D341Med (cell line): ENCODE data around the gene SLC7A8.

Source experiments
- DNase-seq: peaks from one replicate; pipeline ENCODE4 v3.0.0; 2012; ENCODE audit warnings: low spot score

Gene SLC7A8

DNA sequence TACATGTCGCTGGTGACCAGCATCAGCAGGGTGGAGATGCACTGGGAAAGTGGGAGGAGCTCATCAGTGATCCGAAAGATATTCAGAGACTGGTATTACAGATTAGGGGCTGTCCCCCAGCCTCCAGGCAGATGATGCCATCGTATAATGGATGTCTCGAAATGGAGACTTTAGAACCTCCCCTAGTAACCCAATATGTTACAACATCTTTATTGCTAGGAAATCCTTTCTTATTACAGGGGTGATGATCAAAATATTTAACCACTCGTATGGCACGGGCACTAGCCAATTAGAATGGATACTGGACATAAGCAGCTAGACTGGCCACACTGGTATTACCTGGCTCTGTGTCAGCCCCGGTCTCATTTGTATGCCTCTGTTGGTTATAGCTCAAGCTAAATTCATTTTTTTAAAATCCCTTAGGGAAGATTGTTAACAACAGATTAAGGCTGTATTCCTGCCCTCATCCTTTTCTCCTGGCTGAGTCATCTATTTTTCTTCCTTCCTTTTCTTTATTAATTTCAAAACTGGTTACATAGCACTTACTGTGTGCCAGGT lies 53.6 kb downstream of the SLC7A8 start:
- no peak for DNase-seq

- no peak for DNase-seq
Observed at GRCh38 chr14:23128969-23129758, 54.3 kb downstream of the SLC7A8 start.

- DNase-seq: no peak
Observed at GRCh38 chr14:23127861-23128260, 55.6 kb downstream of the SLC7A8 start.

- no peak for DNase-seq
Observed at GRCh38 chr14:23126548-23127278, 56.7 kb downstream of the SLC7A8 start.

DNA sequence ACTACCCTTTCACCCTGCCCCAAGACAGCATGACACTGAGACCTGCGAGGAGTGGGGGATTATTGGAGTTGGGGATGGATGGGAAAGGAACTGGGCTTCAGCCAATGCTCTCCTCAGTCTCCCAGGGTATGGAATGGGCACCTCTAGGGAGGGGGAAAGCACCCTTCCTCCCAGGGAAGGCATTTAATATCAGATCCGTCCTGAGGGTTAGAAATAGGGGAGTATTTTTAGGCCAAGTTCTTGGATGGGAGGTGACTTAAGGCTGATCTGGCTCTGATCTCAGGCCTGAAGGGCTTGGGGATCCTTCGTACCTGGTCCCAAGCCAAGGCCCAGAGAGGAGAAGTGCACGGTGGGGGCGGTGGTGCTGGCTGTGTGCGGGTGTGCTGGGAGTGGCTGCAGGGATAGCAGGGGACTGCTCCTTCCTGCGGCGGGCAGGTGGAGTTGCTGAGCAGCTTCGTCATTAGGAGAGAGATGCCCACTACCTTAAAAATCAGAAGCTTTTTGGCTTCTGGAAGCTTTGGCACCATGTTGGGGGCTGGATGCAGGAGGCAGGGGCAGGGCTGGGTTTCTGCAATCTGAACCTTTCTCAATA lies 57.4 kb downstream of the SLC7A8 start:
- no peak for DNase-seq

GRCh38 chr14:23125011-23125410 lies 58.4 kb downstream of the SLC7A8 start:
- DNase-seq: no peak

GRCh38 chr14:23124337-23124954 lies 59.0 kb downstream of the SLC7A8 start:
- no peak for DNase-seq

DNA sequence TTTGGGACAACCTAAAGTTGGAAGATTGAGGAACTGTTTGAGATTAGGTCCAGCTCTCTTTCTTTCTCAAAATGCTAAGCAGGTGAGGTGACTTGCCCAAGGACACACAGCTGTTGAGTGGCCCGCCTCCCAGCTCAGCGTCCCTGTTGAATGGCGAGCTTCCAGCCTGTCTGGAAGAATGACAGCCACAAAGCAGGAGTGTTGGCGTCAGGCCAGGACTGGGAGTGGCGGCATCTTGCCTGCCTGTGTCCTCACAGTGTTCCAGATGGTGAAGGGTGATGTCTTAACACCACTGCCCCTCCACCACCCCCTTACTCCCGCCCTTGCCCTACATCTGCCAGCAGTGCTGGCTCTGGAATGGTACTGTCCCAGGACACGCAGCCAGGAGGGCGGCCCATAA lies 60.0 kb downstream of the SLC7A8 start:
- DNase-seq: peak; percentile 63

DNA sequence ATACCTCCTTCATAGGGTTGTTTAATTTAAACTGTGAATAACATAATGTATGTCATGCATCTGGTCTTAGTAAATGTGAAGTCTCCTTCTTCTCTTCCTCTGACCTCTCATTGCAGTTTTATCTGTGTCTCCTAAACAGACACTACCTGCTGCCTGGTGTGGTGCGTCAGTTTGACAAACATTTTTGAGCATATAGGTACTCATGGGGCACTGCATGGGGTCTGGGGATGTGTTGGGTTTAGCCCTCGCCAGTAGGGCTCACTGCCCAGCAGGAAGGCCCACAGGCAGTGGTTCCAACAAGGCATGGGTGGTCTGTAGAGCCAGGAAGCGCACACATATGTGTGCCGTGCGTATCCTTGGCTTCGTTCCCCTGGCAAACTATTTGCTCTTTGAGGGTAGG lies 61.4 kb downstream of the SLC7A8 start:
- DNase-seq: no peak

DNA sequence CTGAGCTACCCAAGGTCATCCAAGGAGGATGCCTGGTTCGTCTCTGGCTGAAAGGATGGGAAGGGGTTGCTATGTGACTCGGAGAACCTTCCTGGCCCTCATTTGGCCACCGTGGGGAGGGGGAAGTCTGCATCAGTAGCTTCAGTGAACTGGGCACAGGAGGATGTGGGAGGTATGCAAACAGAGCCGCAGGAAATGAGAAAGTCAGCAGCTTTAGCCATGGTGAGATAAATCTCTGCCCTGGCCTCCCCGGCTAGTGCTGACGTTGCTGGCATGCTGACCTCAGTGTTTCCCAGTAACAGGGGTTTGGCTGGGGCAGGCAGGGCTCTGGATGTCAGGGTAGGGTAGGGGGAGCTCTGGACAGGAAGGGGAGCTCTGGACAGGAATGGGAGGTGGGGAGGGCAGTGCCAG lies 62.1 kb downstream of the SLC7A8 start:
- DNase-seq: no peak

- DNase-seq: peak; percentile 92
Observed at GRCh38 chr14:23120541-23121251, 62.8 kb downstream of the SLC7A8 start.

GRCh38 chr14:23119363-23120327 lies 63.8 kb downstream of the SLC7A8 start:
- no peak for DNase-seq

- no peak for DNase-seq
Observed at GRCh38 chr14:23118506-23119362, 64.7 kb downstream of the SLC7A8 start, which contains the start of gene CEBPE. CEBPE (minus strand) TSS chr14:23119255; CDS start chr14:23119091, 164 bp downstream.

DNA sequence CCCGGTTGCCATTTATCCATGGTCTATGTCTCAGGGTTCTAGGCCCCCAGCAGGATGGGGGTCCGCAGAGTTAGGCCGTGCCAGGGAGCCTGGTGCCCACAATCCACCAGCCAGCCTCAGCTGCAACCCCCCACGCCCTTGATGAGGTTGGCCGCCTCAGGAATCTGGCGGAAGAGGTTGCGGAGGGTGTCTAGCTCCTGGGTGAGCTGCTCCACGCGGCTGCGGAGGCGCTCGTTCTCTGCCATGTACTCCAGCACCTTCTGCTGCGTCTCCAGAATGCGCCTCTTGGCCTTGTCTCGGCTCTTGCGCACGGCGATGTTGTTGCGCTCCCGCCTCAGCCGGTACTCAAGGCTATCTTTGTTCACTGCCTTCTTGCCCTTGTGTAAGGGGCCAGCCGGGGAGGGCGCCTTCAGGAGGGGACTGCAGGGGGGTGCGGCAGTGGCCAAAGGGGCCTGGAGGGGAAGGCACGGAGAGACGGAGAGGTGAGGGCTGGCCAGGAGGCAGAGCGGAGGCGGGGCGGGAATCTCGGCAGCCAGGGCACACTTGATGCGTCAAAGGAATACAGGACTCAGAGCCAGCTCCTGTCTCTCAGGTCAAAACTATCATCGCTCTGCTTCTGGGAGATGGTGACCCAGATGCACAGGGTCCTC lies 66.0 kb downstream of the SLC7A8 start:
- DNase-seq: no peak

DNA sequence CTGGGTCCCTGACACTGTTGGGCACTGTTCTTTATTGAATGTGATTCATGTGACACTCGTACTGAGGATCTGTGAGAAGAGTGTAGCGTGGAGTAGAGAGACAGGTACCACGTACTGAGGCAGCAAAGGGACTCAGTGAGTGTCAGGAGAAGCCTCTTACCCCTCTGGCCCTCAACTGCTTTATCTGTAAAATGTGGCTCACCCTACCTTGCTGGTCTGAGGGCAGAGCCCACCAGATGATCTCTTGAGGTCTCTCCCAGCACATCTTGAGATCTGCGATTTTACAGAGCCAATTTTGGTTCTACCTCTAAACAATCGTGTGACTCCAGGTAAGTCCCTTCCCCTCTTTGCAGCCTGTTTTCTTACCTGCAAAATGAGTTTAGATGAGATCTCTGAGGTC lies 67.5 kb downstream of the SLC7A8 start:
- DNase-seq: no peak

DNA sequence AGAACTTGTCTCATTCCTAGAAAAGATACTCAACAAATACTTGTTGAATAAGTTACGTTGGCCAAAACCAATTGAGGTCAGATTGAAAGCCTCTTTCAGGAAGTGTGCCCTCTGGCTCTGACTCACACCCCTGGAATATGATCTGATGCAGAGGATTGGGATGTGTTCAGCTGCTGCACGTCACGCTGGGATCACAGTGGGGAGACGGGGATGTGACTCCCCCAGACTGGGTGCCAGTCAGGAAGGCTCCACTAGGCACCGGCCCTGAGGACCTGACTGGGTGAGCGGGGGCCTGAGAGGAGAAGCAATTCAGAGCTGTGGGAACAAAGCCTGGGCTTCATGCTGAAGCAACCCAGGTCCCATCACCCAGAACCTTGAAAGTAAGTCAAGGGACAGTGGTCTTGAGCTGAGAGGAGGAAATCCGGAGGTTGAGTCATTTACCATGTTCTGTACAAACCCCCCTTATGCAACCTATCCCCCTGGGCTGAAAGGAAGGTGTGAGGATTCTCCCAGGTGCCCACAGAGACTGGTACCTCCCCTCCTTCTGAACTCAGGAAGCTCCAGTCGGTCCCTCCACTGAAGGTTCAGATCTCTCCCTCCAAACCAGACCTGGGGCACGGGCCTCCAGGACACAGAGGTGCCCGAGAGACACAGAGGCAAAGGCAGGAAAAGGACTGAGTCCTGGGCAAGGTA lies 68.3 kb downstream of the SLC7A8 start:
- no peak for DNase-seq

- no peak for DNase-seq
Observed at GRCh38 chr14:23114669-23115038, 68.8 kb downstream of the SLC7A8 start.

DNA sequence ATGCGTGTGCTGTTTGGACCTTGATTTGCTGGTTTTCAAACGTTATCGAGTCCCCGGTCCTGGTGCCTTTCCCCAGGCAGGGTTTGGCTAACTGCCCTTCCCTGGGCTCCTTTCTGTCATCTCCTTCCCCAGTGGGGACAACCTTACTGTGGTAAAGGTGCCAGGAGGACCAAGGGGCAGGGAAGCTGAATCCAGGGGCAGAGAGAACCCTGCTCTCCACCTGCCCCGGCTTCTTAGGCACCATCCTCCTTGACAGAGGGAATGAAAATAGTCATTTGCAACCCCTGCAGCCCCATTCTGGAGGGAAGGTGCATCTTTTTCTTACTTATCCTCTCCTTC lies 69.4 kb downstream of the SLC7A8 start:
- DNase-seq: no peak
